GM23248 (cell line): ENCODE results near the gene FAHD2A. TPM values are rescaled to one million over a fixed set of nuclear protein-coding genes. Genes with fewer than 3 reads are reported as not detected.

Source experiments
- DNase-seq: peaks from one replicate; pipeline ENCODE4 v3.0.0-alpha.2; 2015
- H2AFZ ChIP-seq: fragments of 200-600 bp; sonication (generic); 2 replicates; pipeline ENCODE4 v1.6.1; 2016; ENCODE audit warnings: antibody characterized with exemption
- H3F3A ChIP-seq: fragments of 200-600 bp; sonication (generic); 2 replicates; pipeline ENCODE4 v1.6.1; 2016; ENCODE audit warnings: mild to moderate bottlenecking, antibody characterized with exemption, mixed run types; ENCODE audit not compliant: insufficient read depth
- H3K27ac ChIP-seq: fragments of 200-600 bp; sonication (generic); 2 replicates; pipeline ENCODE4 v1.5.1; 2016; ENCODE audit warnings: mild to moderate bottlenecking
- H3K27me3 ChIP-seq: fragments of 200-600 bp; sonication (generic); replicated peaks from 2 replicates; pipeline ENCODE4 v1.6.1; 2016; ENCODE audit warnings: mild to moderate bottlenecking; ENCODE audit not compliant: insufficient read depth
- H3K36me3 ChIP-seq: fragments of 200-600 bp; sonication (generic); 2 replicates; pipeline ENCODE4 v1.6.1; 2016; ENCODE audit warnings: low read depth, mild to moderate bottlenecking
- H3K4me1 ChIP-seq: fragments of 200-600 bp; sonication (generic); 2 replicates; pipeline ENCODE4 v1.6.1; 2016; ENCODE audit warnings: mild to moderate bottlenecking; ENCODE audit not compliant: insufficient read depth
- H3K4me2 ChIP-seq: fragments of 200-600 bp; sonication (generic); one replicate; pipeline ENCODE4 v1.6.1; 2016; ENCODE audit warnings: mild to moderate bottlenecking; ENCODE audit not compliant: unreplicated experiment
- H3K4me3 ChIP-seq: fragments of 200-600 bp; sonication (generic); 2 replicates; pipeline ENCODE4 v1.5.1; 2016; ENCODE audit warnings: mild to moderate bottlenecking
- H3K79me2 ChIP-seq: fragments of 200-600 bp; sonication (generic); 2 replicates; pipeline ENCODE4 v1.6.1; 2016; ENCODE audit warnings: mild to moderate bottlenecking; ENCODE audit not compliant: insufficient read depth
- H3K9ac ChIP-seq: fragments of 200-600 bp; sonication (generic); 2 replicates; pipeline ENCODE4 v1.6.1; 2016; ENCODE audit warnings: mild to moderate bottlenecking
- H3K9me2 ChIP-seq: fragments of 200-600 bp; sonication (generic); 2 replicates; pipeline ENCODE4 v1.6.1; 2016; ENCODE audit warnings: mixed run types, mild to moderate bottlenecking, moderate library complexity; ENCODE audit not compliant: insufficient read depth
- H3K9me3 ChIP-seq: fragments of 200-600 bp; sonication (generic); one replicate; pipeline ENCODE4 v1.6.1; 2017; ENCODE audit warnings: low read depth
- H4K20me1 ChIP-seq: fragments of 200-600 bp; sonication (generic); 2 replicates; pipeline ENCODE4 v1.6.0; 2016; ENCODE audit not compliant: insufficient read depth
- EZH2 ChIP-seq: fragments of 200-600 bp; sonication (generic); IDR thresholded peaks from 2 replicates; pipeline ENCODE4 v1.6.1; 2018; ENCODE audit warnings: antibody characterized with exemption, mild to moderate bottlenecking; ENCODE audit not compliant: insufficient read depth, poor library complexity, severe bottlenecking
- EZH2phosphoT487 ChIP-seq: fragments of 200-600 bp; sonication (generic); IDR thresholded peaks from 2 replicates; pipeline ENCODE4 v1.6.1; 2018; ENCODE audit warnings: antibody characterized with exemption, moderate library complexity, mild to moderate bottlenecking, low read depth; ENCODE audit not compliant: insufficient read depth
- WGBS, 2 experiments: methylation state at CpG; one replicate each; pipeline ENCODE4 v1.1.6; 2015 to 2017; ENCODE audit warnings: low lambda C conversion rate in 2 of 2, low coverage in 1 of 2; ENCODE audit errors: missing lambda C conversion rate in 2 of 2; 5-methylcytosine and 5-hydroxymethylcytosine counted together
- in situ Hi-C: fragments of 300-500 bp; cut with MboI; formaldehyde crosslinking; loops from 2 replicates; pipeline ENCODE4 v1.15.0; 2020
- polyA plus RNA-seq: library from polyadenylated mRNA; unstranded; fragments of >200 nt; fragmentation: Nextera tagmentation; extraction: Ambion mirVana; gene quantifications from 2 replicates; pipeline ENCODE4 v1.2.1, GENCODE V29; 2016
- total RNA-seq: library from RNA; depleted of rRNA; stranded (reverse); fragments of >200 nt; shearing (Covaris generic); gene quantifications from 2 replicates; pipeline ENCODE4 v1.2.3, GENCODE V29; 2014

FAHD2A gene
- total and polyA plus RNA-seq, 2 experiments from 2014 or later: 23.8 to 24.5 TPM

DNA sequence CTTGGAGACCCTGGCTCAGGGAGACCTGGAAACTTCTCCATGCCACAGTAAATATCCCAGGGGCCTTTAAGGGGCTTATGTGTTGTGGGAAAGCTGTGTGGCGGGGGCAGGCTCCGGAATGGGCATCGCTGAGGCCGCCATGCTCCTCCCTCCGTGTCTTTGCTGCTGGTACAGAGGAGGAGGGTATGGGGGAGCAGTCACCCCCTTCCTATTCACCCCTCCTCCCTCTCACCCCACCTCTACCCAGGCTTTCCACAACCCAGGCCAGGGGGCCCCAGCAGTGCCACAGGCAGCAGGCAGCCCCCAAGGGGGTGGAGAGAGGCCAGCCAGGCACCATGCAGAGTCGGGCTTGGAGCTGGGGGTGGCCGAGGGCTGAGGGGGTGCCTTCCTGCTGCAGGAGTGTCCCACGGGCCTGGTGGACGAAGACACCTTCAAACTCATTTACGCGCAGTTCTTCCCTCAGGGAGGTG, 28.0 kb upstream of the FAHD2A start:
- WGBS, 2 experiments: 93 to 96% methylated on average over 10 to 11 of the region's 11 CpGs
- Histone ChIP-seq H2AFZ (no peak overlapping the region), H3K4me2 (no peak overlapping the region)

DNA sequence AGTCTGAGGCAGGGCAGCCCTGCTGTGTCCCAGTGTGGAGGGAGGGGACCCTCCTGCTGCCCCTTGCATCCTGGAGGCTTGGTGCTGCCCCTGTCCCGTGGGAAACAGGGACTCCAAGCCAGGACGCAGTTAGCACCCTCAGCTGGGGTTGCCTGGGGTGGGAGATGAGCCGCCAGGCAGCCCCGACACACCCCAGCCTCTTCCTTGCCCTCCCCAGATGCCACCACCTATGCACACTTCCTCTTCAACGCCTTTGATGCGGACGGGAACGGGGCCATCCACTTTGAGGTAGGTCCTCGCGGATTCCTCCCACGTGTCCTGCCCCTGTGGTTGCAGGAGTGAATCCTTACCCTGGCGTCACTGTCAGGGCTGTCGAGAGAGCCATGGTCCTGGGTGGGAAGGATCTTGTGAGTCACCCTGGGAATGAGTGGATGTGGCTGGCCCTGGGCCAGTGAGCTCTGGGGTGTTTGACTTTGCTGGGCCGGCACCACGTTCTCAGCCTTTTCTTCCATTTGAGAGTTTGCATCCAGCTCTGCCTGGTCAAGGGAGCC, 27.5 kb upstream of the FAHD2A start:
- Histone ChIP-seq H3K9me2 (no peaks in the 10 kb centered on the region), H3F3A (peaks cover 3% of the 10 kb centered on the region; the same call in 1 of the 2 replicates), H3K4me3 (no peak overlapping the region), H3K9ac (no peak overlapping the region), H3K27me3 (no peaks in the 10 kb centered on the region), H3K36me3 (no peaks in the 10 kb centered on the region), H3K4me1 (no peaks in the 10 kb centered on the region), H3K79me2 (no peaks in the 10 kb centered on the region), H3K4me2 (no peak overlapping the region), H4K20me1 (no peaks in the 10 kb centered on the region), H3K9me3 (no peaks in the 10 kb centered on the region), H3K27ac (no peak overlapping the region), H2AFZ (no peak overlapping the region)
- DNase-seq: peak; percentile 46
- TF ChIP-seq EZH2phosphoT487 (no peak), EZH2 (no peak)
- 75 to 79% methylated on average over 15 of the region's 15 CpGs for WGBS, 2 experiments
- in situ Hi-C loops: no loop called here

More for the DNA sequence above, 28.0 kb upstream of the FAHD2A start:
- H3K9ac ChIP-seq: no peak overlapping the region
- H3K36me3 ChIP-seq: no peaks in the 10 kb centered on the region
- in situ Hi-C loops: no loop called here
- H4K20me1 ChIP-seq: no peaks in the 10 kb centered on the region
- H3K9me3 ChIP-seq: no peaks in the 10 kb centered on the region
- TF ChIP-seq EZH2: no peak
- no peak for TF ChIP-seq EZH2phosphoT487
- no peaks in the 10 kb centered on the region for H3K9me2 ChIP-seq
- H3K4me1 ChIP-seq: no peaks in the 10 kb centered on the region
- no peak overlapping the region for H3K4me3 ChIP-seq
- H3K27me3 ChIP-seq: no peaks in the 10 kb centered on the region
- peaks cover 3% of the 10 kb centered on the region; the same call in 1 of the 2 replicates for H3F3A ChIP-seq
- no peak for DNase-seq
- H3K79me2 ChIP-seq: no peaks in the 10 kb centered on the region
- H3K27ac ChIP-seq: no peak overlapping the region

DNA sequence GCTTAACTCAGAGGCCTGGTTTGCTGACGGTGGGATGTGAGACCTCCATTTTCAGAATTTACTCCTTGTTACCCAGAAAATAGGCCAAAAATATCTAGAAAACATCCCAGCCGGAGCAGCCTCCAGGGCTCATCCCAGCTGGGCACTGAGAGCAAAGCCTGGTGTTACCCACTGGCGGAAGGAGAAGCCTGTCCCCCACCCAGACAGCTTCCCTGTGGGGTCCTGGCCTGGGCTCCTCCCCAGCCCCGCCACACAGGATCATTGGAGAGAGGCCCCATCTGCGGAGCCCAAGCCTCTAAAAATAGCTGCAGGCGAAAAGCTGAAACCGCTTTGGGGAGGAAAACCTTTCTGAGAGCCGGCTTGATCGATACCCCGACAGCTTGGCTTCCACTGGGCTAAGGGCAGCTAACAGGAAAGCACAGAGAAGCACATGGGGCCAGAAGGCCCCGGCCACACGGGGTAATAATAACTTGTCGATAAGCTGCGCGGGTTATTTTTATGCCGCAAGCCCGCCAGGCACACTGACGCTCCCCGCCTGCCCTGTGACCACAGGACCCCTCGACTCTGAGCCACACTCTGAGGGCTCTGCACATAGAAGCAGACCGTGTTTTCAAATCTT, 26.9 kb upstream of the FAHD2A start:
- H3K36me3 ChIP-seq: no peaks in the 10 kb centered on the region
- no peak overlapping the region for H3K4me2 ChIP-seq
- H3F3A ChIP-seq: peaks cover 3% of the 10 kb centered on the region; the same call in 1 of the 2 replicates
- no peak overlapping the region for H3K4me3 ChIP-seq
- WGBS, 2 experiments: 90% methylated on average over 21 of the region's 21 CpGs
- in situ Hi-C loops: no loop called here
- no peaks in the 10 kb centered on the region for H3K9me2 ChIP-seq
- no peak for DNase-seq
- no peak overlapping the region for H3K9ac ChIP-seq
- H3K27me3 ChIP-seq: no peaks in the 10 kb centered on the region
- no peaks in the 10 kb centered on the region for H3K9me3 ChIP-seq
- TF ChIP-seq EZH2phosphoT487 (no peak), EZH2 (no peak)
- H3K4me1 ChIP-seq: no peaks in the 10 kb centered on the region
- H2AFZ ChIP-seq: no peak overlapping the region
- no peaks in the 10 kb centered on the region for H3K79me2 ChIP-seq
- H4K20me1 ChIP-seq: no peaks in the 10 kb centered on the region
- no peak overlapping the region for H3K27ac ChIP-seq

DNA sequence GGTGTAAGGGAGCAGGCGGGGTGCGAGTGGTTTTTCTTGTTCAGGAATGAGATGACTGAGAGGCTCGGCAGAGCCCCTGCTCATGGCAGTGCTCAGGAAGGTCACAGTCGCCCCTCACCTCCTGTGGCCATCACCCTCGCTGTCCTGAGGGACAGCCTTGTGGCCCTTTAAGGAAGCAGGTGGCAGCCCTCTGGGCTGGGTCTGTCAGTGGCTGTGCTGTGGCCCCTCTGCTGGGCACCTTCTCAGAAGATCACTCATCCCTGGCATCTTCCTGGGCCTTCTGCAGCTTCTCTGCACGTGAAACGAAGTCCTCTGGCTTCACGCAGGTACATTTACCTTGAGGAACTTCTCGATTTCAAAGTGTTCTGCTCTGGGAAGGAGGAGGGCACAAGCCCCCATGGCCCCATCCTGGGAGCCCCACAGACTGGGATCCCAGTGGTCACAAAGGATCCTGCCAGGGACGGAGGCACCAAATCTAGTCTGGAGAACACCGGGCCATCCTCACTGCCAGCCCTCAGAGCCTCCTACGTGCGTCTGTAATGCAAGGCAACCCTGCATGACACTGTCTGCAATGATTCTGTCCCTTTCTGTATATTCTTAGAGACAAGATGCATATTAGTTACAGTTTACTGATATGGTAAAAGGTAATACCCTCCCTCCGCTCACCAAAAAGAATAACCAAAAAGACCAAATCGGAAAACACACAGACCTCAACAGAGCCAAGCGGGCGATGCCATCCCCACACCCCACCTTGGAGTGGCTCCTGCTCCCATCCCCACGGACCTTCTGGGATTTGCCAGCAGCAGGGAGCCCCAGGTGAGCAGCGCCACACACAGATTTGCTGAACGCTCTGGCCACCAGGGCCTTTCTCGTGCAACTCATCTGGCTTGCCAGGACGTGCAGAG, 25.9 kb upstream of the FAHD2A start:
- Histone ChIP-seq H3K9ac (no peak overlapping the region), H3K36me3 (no peaks in the 10 kb centered on the region), H3K4me2 (no peak overlapping the region), H3K9me3 (no peaks in the 10 kb centered on the region), H3K27ac (no peak overlapping the region), H3K4me1 (no peaks in the 10 kb centered on the region), H3K79me2 (no peaks in the 10 kb centered on the region), H3K9me2 (no peaks in the 10 kb centered on the region), H3K4me3 (no peak overlapping the region), H3F3A (no peaks in the 10 kb centered on the region), H2AFZ (no peak overlapping the region), H3K27me3 (no peaks in the 10 kb centered on the region), H4K20me1 (no peaks in the 10 kb centered on the region)
- WGBS, 2 experiments: 94 to 96% methylated on average over 22 of the region's 22 CpGs
- in situ Hi-C loops: no loop called here
- TF ChIP-seq EZH2phosphoT487 (no peak), EZH2 (no peak)
- DNase-seq: no peak
